Renal pelvis (tissue), 12 donors: ENCODE data around the gene RNU6-9. TPM values are rescaled to one million over a fixed set of nuclear protein-coding genes. Genes with fewer than 3 reads are reported as not detected.
"Not testable (repeated sequence)": the region's sequence is repeated elsewhere in the genome, so short reads cannot be mapped to it uniquely, and the experiment has no call there.

ENCODE experiments used
- DNase-seq: peaks from one replicate; pipeline ENCODE4 v3.0.0-alpha.2; 2013
- long read RNA-seq, 16 experiments: transcript quantifications; one replicate each; lab custom pipeline, GENCODE V29; 2026
- polyA plus RNA-seq, 3 donors: library from polyadenylated mRNA; unstranded; fragments of 120-200 nt; gene quantifications; one replicate each; pipeline ENCODE4 v1.2.1, GENCODE V29; 2013; ENCODE audit not compliant: insufficient read length in 3 of 3

RNU6-9 gene
- polyA plus RNA-seq: not detected
- long read RNA-seq, donor 1: 0 reads
- long read RNA-seq, donor 2: 0 reads
- long read RNA-seq, donor 3: 0 reads
- long read RNA-seq, donor 4: 0 reads
- long read RNA-seq, donor 5: 0 reads
- long read RNA-seq, donor 6: 0 reads
- long read RNA-seq, donor 7: 0 reads
- long read RNA-seq, donor 8: 0 reads
- long read RNA-seq, donor 9: 0 reads
- long read RNA-seq, donor 10: 0 reads
- long read RNA-seq, donor 11: 0 reads
- long read RNA-seq, donor 12: 0 reads
- long read RNA-seq, donor 13: 0 reads
- long read RNA-seq, donor 14: 0 reads
- long read RNA-seq, donor 15: 0 reads
- long read RNA-seq, donor 16: 0 reads

DNA sequence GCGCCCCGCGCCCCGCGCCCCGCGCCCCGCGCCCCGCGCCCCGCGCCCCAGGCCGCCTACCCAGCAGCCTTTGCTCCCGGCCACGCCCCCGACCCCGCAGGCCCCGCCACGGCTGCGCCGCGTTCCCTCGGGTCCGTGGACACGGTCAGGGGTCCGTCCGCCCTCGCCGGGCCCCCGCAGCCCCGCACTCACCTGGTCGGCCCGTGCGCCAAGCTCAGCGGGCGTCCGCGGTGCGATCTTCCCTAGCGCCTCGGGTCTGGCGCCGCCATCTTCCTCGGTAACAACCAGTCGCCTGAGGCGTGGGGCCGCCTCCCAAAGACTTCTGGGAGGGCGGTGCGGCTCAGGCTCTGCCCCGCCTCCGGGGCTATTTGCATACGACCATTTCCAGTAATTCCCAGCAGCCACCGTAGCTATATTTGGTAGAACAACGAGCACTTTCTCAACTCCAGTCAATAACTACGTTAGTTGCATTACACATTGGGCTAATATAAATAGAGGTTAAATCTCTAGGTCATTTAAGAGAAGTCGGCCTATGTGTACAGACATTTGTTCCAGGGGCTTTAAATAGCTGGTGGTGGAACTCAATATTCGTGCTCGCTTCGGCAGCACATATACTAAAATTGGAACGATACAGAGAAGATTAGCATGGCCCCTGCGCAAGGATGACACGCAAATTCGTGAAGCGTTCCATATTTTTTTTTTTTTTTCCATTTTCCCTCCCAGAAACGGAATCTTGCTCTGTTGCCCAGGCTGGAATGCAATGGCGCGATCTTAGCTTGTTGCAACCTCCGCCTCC, at the start of gene RNU6-9, which contains the start of gene MED16:
Gene RNU6-9 (plus strand): TSS at position 591 of the 796 bp plus-strand sequence.
Gene MED16 (minus strand): TSS at position 294 of the 796 bp plus-strand sequence. CDS start 2,056 bp downstream, outside the sequence.
- DNase-seq: peak; percentile 92

- no peak for DNase-seq
These were observed 49.3 kb upstream of the RNU6-9 start for GRCh38 chr19:843836-844545.

DNA sequence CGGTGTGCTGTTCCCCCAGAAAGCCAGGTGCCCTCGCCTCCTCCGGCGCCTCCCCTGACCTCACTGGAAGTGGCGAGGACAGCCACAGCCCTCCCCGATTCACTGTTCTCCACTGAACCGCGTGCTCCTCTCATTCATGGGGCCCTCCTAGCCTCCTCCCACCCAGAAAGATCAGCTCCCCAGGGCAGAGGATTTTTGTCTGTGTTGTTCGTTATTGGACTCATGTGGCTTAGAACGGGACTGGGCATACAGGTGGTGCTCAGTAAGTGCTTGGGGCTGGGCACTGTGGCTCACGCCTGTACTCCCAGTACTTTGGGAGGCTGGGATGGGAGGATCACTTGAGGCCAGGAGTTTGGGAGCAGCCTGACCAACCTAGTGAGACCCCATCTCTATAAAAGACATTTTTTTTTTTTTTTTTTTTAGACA, 48.7 kb upstream of the RNU6-9 start:
- no peak for DNase-seq

DNA sequence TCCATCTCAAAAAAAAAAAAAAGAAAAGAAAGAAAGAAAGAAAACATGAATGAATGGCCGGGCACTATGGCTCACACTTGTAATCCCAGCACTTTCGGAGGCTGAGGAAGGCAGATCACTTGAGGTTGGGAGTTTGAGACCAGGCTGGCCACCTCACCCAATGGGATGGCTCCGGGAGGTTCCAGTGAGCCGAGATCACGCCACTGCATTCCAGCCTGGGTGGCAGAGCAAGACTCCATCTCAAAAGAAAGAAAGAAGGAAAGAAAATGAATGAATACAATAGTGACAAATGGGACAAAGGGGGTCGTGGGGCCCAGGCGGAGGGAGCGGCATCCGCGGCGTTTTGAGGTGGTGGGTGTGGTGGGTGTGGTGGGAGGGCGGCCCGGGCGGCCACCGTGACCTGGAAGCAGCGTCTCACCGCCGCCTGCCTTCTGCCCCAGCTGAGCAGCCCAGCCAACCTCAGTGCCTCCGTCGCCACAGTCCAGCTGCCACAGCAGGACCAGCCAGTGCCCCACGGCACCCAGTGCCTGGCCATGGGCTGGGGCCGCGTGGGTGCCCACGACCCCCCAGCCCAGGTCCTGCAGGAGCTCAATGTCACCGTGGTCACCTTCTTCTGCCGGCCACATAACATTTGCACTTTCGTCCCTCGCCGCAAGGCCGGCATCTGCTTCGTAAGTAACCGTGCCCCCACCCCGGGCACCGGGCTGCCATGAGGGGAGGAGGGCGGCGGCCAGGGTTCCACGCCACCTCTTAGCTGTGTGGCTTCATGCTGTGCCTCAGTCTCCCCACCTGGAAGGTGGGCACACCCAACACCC, 47.4 kb upstream of the RNU6-9 start:
- no peak for DNase-seq

DNA sequence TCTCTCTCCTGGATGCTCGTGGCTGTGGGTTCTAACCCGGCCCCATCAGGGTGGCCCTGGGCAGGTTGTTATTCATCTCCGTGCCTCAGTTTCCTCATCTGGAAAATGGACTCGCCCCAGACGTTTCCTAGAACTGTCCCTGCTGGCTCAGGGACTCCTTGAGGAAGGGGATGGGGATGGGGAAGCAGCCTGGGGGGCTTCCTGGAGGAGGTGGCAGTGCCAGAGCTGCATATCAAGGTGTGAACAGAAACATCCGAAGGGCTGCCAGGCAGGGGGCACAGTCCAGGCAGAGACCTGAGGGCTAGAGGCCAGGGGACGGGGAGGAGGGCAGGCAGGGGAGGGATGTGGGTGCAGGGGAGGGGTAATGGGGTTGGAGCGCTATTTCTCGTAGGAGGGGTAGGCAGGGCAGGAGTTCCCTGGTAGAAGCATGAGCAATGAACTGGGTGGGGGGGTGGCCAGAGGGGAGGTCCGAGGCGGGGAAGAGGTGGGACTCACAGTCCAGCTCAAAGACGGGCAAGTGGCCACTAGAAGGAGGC, 44.8 kb upstream of the RNU6-9 start:
- no peak for DNase-seq

DNA sequence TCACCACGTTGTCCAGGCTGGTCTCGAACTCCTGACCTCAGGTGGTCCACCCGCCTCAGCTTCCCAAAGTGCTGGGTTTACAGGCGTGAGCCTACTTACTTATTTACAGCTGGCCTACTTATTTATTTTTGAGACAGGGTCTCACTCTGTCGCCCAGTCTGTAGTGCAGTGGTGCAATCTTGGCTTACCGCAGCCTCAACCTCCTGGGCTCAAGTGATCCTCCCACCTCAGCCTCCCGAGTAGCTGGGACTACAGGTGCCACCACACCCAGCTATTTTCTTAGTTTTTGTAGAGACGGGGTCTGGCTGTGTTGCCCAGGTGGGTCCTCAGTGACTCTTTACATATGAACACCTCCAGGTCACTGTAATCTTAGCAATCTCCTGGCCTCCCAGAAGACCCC, 44.1 kb upstream of the RNU6-9 start:
- DNase-seq: not testable (repeated sequence)

DNA sequence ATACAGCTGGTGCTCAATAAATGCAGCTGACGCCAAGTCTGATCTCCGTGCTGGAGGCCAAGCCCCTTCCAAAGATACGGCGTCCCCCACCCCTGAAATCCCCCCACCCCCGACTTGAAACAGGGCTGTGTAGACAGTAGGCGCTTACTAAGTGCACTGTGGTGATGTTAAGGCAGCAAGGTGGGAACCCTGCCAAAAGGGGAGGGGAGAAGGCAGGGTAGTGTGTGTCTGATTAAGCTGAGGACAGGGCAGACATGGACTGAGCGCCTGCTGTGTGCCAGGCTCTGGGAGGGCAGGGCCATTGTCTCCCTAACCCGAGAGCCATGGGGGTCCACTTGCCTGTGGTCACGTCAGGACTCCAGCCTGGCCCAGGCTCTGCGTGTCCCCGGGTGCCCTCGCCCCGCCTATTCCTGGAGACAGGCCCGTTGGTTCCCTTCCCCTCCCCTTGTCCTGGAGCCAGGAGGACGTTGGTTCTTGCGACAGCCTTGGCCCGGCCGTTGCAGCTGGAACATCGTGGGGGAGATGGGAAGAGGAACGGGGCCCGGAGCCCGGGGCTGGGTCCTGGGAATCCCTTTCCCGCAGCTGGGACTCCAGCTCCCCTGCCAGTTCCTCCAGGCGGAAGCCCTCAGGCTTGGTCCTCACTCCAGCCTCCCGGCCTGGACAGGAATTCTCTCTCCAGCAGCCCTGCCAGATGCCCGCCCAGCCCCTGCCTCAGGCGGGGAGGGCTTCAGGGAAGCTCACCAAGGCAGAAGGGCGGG, 42.9 kb upstream of the RNU6-9 start:
- DNase-seq: peak; percentile 64

- no peak for DNase-seq
These were observed 42.3 kb upstream of the RNU6-9 start for GRCh38 chr19:850979-851335.

- no peak for DNase-seq
These were observed 40.9 kb upstream of the RNU6-9 start, which contains the start of gene ELANE for GRCh38 chr19:852136-853013. ELANE (plus strand) TSS chr19:852303; CDS start chr19:852329, 26 bp downstream.

DNA sequence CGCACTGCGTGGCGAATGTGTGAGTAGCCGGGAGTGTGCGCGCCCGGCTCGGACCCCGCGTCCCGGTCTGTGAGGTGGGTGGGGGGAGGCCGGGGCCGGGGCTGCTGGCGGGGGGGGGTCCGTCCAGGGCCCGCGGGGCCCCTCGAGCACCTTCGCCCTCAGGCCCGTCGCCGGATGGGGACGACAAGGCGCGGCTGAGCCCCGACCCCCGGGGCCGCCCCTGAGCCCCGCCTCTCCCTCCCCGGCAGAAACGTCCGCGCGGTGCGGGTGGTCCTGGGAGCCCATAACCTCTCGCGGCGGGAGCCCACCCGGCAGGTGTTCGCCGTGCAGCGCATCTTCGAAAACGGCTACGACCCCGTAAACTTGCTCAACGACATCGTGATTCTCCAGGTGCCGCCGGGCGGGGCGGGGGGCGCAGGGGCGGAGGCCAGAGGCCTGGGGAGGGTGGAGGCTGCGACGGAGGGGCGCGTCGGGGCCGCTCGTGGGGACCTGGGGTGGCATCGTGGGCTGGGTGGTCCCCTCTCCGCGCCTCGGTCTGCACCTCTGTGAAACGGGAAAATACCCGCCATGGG, 40.2 kb upstream of the RNU6-9 start:
- no peak for DNase-seq

- DNase-seq: not testable (repeated sequence)
These were observed 39.6 kb upstream of the RNU6-9 start for GRCh38 chr19:853614-854220.

DNA sequence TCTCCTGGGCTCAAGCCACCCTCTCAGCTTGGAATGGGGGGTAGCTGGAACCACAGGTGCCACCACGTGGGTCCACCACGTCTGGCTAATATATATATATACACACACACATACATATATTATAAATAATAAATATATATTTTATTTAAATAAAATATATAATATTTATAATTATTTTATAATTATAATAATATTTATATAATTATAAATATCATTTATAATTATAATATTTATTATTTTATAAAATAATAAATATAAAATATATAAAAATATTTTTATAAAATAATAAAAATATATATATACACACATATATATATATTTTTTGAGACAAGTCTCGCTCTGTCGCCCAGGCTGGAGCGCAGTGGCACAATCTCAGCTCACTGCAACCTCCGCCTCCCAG, 38.7 kb upstream of the RNU6-9 start:
- no peak for DNase-seq

DNA sequence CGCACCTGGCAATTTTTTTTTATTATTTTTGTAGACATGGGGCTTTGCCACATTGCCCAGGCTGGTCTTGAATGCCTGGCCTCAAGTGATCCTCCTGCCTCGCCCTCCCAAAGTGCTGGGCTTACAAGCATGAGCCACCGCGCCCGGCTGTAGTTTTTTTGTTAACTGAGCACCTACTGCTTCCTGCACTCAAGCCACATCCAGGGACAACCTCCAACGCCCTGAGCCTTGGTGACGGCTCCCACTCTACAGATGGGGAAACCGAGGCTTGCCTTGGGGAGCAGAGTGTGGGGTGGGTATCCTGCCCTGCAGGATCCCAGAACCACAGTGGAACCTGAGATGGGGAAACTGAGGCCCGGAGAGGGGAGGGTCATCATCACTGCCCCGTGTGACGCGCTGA, 38.1 kb upstream of the RNU6-9 start:
- no peak for DNase-seq

GRCh38 chr19:855566-856120, 37.6 kb upstream of the RNU6-9 start:
- no peak for DNase-seq

- DNase-seq: no peak
These were observed 35.0 kb upstream of the RNU6-9 start for GRCh38 chr19:858284-858683.

DNA sequence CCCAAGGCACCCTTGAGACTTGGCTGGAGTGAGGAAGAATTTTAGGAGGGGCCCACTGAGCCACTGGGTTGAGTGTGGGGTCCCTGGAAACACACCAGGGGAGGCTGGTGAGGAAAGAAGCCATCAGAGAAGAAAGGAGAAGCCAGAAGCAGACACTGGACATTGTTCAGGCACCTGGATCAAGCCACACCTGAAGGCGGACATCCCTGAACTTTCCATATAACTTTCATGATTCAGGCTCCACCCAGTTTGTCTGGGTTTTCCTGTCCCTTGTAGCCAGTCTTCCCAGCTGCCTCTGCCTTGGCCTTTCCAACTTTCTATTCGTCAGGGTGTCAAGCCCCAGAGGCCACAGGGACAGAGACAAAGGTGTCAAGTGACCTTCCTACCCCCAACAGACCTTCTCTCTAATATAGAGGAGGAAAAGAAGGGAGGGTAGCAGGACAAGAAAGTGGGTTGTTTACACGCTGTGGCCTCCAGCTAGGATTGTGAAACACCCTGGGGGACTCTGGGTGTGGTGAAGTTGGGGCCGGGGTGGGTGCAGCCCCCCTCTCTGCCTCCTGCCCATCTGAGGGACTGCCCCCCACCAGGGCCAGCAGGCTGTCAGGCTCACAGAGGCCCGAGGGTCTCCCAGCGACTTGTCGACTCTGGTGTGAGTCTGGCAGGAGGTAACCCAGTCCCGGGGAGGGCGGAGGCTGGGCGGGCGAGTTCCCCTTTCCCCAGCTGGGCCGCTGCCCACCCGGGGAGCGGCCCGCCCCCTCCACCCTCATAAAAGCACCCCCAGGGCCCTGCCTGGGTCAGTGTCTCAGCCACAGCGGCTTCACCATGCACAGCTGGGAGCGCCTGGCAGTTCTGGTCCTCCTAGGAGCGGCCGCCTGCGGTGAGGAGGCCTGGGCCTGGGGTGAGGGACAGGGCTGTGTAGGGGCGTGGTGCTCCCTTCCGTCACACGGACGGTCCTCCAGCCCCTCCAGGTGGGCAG, 34.1 kb upstream of the RNU6-9 start, which contains the start of gene CFD:
Gene CFD (plus strand): TSS at position 797 of the 976 bp plus-strand sequence. CDS start 26 bp downstream, at position 823.
- DNase-seq: no peak
